HG02973 (cell line): ENCODE results near the gene ACSF2.
"Not testable (repeated sequence)": the region's sequence is repeated elsewhere in the genome, so short reads cannot be mapped to it uniquely, and the experiment has no call there.

Source experiments
- ATAC-seq: cut with Tn5 transposase; IDR thresholded peaks from one replicate; pipeline ENCODE4 v1.9.1; 2021; ENCODE audit warnings: moderate library complexity; ENCODE audit not compliant: unreplicated experiment

ACSF2 gene

DNA sequence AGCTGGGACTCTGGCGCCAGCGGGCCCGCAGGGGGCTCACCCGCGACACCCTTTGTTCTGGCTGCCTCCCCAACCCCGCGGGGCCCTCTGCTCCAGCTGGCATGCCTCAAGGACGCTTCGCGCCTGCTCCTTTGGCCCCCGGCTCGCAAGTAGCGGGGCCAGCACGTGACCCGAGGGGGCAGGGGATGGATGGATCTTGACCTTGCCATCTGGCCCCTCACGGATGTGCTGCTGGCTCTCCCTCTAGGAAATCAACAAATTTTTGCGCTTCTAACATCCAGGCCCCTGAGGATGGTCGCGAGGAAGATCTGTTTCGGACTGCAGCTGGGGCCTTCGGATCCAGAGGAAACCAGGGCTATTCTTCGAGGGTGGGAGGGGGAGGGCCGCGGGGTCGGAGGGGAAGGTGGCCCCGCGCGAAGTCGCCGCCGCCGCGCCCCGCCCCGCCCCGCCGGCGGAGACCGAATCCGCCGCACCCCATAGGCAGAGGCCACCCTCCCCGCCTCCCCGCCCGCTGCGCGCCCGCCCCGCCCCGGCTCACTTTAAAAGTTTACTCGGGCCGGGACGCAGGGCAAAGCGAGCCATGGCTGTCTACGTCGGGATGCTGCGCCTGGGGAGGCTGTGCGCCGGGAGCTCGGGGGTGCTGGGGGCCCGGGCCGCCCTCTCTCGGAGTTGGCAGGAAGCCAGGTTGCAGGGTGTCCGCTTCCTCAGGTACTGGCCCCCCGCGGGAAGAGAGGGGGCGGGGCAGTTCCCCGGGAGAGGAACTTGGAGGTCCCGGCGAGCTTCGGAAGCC lies at the start of gene ACSF2:
TSS of gene ACSF2 (plus strand) at position 537 of the 790 bp plus-strand sequence. CDS start at position 581, 44 bp downstream.
- ATAC-seq, result no peak

DNA sequence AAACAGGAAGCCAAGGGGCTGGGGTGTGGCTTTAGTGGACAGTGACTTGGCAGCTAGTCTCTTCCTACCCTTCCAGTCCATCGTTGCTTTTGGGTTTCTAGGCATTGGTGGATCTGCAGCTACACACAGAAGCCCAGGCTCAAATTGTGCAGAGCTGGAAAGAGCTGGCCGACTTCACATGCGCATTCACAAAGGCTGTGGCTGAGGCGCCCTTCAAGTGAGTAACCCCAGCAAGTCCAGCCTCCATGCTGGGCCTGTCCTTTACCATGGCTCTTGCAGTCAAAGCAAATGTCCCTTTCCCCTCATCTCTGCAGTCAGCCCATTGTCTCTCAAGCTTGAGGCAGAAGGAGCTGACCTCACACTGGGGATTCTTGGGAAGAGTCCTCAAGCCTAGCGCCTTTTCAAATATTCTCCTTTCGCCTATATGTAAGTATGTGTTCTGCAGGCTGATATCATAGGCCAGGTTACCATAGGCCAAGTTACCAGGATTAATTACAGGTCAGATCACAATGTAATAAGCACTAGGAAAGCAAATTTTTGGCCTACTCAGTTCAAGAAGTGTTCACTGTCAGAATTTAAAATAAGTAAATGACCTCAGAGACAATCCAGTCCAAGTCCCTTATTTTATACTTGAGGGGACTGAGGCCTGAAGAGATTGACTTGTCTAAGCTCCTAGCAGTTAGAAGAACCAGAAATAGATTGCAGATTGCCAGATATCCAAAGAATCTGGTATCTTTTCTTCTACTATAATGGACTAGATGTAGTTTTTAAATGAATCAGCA lies 46.5 kb upstream of the ACSF2 start:
- ATAC-seq, result no peak

- ATAC-seq, result no peak
Observed at GRCh38 chr17:50380369-50381259, 45.4 kb upstream of the ACSF2 start.

DNA sequence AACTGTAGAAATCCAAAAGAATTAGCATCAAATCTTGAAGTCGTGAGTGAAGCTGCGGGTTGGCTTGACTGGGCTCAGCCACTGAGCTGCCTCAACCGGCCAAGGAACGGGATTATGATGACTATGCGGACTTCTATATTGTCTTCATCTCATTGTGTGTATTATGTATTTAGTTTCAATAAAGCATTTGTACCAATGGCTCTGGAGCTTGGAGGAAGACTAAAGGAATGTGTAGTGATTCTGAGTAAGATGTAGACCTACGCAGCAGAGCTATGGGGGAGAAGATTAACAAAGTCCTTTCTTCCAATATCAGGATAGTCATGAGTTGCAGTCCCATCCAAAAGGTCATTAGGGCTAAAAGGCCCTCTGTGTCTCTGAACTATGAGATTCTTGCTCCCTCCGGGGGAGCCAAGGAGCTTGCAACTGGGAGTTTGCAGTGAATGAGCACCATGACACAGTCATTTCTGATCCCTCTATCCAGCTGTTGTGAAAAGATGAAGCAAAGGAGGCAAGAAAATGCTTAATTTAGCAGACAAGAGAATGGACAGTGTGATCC lies 44.7 kb upstream of the ACSF2 start:
- no peak for ATAC-seq

GRCh38 chr17:50381920-50382319 lies 44.1 kb upstream of the ACSF2 start:
- ATAC-seq, result no peak

DNA sequence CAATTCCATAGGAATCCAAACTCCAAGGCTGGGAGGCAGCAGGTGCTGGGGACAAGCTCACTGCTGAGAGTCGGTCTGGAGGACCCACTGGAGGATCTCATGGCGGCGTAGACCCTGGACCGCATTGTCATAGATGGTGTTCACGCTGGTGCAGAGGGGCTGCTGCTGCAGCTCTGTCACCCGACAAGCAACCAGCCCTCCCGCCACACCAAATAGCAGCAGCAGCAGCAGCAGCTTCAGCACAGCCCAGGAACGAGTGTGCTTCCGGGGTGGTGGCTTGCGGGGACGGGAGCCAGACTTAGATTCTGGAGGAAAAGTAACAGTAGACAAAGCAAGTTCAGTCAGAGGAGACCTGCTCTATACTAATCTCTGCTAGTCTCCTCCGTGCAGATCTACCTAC lies 43.1 kb upstream of the ACSF2 start:
- ATAC-seq, result no peak

GRCh38 chr17:50386510-50386909 lies 39.5 kb upstream of the ACSF2 start:
- no peak for ATAC-seq

DNA sequence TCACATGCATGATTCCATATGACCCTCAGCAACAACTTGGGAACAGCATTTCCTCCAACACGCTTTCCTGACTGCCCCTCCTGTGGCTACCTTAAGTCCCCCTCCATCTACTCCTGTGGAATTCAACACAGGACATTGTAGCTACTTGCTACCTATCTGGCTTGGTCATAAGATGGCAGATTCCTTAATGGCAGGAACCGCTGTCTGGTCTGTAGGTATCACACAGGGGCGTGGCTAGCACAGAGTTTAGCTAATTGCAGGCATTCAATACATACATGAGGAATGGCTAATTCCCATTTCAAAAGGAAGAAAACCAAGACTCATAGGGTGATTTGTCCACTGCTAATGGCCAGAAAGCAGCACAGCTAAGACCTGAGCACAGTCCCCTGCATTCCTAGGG lies 37.3 kb upstream of the ACSF2 start:
- ATAC-seq, result no peak

GRCh38 chr17:50389534-50389933 lies 36.5 kb upstream of the ACSF2 start:
- no peak for ATAC-seq

DNA sequence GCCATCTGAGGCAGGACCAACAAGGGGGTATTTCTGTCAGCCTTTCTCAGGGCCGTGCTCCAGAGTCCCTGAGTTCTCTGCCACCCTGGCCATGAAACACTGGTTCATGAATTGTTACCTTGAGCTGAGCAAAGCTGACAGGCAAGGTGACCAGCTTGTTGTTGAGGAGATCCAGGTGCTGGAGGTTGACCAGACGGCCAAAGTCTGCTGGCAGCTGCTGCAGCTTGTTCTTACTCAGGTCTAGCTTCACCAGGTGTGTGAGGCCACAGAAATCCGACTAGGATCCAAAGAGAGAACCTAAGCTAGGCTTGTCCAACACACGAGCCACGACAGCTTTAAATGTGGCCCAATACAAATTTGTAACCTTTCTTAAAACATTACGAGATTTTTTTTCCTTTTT lies 33.4 kb upstream of the ACSF2 start:
- no peak for ATAC-seq

GRCh38 chr17:50393700-50394099 lies 32.3 kb upstream of the ACSF2 start:
- ATAC-seq, result no peak

- ATAC-seq, result no peak
Observed at GRCh38 chr17:50394711-50395110, 31.3 kb upstream of the ACSF2 start.

DNA sequence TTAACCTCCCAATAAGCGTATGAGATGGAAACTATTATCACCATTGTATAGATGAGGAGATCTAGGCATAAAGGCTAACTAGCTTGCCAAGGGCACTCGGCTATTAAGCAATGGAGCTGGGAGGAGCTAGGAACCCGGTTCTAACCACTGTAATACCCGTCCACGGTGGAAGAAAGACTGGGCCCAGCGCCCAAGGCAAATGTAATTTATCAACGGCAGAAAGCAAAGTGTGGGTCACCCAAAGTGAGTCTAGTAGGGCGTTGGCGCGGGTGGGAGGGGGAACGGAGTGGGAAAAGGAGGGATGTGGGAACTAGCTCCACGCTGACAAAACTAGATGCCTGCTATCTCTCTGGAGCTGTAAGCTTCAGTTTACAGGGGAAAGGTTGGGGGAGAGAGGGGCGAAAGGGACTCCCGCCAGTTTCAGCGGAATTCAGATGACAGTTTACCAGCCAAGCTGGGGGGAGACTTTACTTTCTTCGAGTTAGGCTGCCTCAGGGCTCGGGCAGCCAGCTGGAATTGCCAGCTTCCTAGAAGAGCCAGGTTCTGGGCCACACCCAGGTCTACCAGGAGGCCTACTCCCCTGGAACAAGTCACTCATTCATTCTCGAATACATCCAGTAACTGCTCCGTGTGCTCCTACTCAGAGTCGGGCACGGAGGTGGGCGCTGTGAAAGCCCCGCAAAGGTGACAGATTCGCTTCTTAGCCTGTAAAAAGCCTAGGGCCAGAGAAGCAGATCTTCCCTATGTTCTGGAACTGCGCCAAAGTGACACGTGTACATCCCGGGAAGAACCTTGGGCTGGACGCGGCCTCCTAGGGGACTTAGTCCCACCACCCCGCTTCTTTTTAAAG lies 29.5 kb upstream of the ACSF2 start:
- no peak for ATAC-seq

- peak; percentile 93 for ATAC-seq
Observed at GRCh38 chr17:50397111-50397918, 28.7 kb upstream of the ACSF2 start, which contains the start of gene LRRC59. LRRC59 (minus strand) TSS chr17:50397523; CDS start chr17:50397317, 206 bp downstream.

DNA sequence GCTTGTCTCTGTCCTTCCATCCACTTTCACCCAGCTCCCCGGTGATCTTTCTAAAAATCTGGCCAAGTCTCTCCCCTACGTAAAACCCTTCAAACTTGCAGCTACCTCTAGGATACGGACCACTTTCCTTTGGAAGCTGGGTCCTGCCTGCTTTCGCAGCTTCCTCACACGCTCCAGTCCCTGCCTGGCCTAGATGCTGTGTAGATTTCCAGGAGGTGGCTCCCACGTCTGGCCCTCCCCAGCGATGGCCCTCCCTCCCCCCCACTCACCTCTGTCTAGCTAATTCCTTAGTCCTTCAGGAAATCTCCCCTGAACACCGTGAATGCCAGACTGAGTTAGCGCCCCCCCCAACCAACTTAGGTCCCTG lies 28.1 kb upstream of the ACSF2 start:
- ATAC-seq, result no peak

DNA sequence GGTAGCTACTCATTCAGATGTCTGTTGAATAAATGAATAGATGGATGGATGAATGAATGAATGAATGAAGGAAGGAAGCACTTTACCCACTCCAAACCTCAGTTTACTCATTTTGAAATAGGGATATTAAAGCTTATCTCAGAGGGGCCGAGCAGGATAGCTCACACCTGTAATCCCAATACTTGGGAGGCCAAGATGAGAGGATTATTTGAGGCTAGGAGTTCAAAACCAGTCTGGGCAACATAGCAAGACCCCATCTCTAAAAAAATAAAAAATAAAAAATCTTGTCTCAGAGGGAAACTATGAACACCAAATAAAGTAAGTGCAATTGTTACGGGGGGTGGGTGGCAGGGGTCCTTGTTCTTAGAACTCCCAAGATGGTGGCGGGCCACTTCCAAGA lies 27.3 kb upstream of the ACSF2 start:
- ATAC-seq, result not testable (repeated sequence)

DNA sequence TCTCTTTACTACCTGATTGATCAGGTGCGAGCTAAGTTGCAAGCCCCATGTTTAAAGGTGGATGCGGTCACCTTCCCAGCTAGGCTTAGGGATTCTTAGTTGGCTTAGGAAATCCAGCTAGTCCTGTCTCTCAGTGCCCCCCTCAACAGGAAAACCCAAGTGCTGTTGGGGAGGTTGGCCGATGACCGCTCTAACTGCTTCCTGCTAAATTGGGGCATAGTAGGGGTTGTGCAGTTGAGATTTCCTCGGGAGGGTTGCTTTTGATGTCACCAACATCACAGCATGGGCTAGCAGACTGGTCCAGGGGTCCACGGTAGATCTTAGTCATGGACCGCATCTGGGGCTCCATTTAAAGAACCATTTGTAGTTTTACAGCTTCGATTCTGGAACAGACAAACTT lies 26.4 kb upstream of the ACSF2 start:
- not testable (repeated sequence) for ATAC-seq

- ATAC-seq, result not testable (repeated sequence)
Observed at GRCh38 chr17:50405351-50405750, 20.7 kb upstream of the ACSF2 start.

GRCh38 chr17:50406578-50406977 lies 19.4 kb upstream of the ACSF2 start:
- no peak for ATAC-seq
